ENCODE results near the gene BBS2.

GRCh38 chr16:56478281-56479049, 41.4 kb downstream of the BBS2 start:
- TF ChIP-seq CTCF (IDR thresholded peaks at IDR 0.05) (no peak), POLR2AphosphoS5 (IDR thresholded peaks at IDR 0.05) (no peak), POLR2A (IDR thresholded peaks at IDR 0.05) (no peak)
